ENCODE data around the gene SMYD4.
"Not testable (repeated sequence)": the region's sequence is repeated elsewhere in the genome, so short reads cannot be mapped to it uniquely, and the experiment has no call there.

Gene SMYD4

GRCh38 chr17:1783271-1783670 lies 46.4 kb downstream of the SMYD4 start:
- DNase-seq (ENCODE audit: extremely low read depth in 1 of 2, low read depth in 1 of 2): no peak

GRCh38 chr17:1782171-1782567 lies 47.5 kb downstream of the SMYD4 start:
- no peak for DNase-seq (ENCODE audit: extremely low read depth in 1 of 2, low read depth in 1 of 2)

- DNase-seq (ENCODE audit: extremely low read depth in 1 of 2, low read depth in 1 of 2): no peak
Observed at GRCh38 chr17:1779571-1780131, 50.1 kb downstream of the SMYD4 start.

- DNase-seq (ENCODE audit: extremely low read depth in 1 of 2, low read depth in 1 of 2): no peak
Observed at GRCh38 chr17:1776857-1777256, 52.8 kb downstream of the SMYD4 start.

- DNase-seq (ENCODE audit: extremely low read depth in 1 of 2, low read depth in 1 of 2): no peak
Observed at GRCh38 chr17:1776328-1776727, 53.4 kb downstream of the SMYD4 start.

GRCh38 chr17:1774390-1775176 lies 55.1 kb downstream of the SMYD4 start:
- no peak for DNase-seq (ENCODE audit: extremely low read depth in 1 of 2, low read depth in 1 of 2)

- DNase-seq (ENCODE audit: extremely low read depth in 1 of 2, low read depth in 1 of 2): no peak
Observed at GRCh38 chr17:1773696-1774181, 56.0 kb downstream of the SMYD4 start.

GRCh38 chr17:1773000-1773695 lies 56.6 kb downstream of the SMYD4 start:
- DNase-seq (ENCODE audit: extremely low read depth in 1 of 2, low read depth in 1 of 2): not testable (repeated sequence)

GRCh38 chr17:1769822-1770477 lies 59.8 kb downstream of the SMYD4 start:
- no peak for DNase-seq (ENCODE audit: extremely low read depth in 1 of 2, low read depth in 1 of 2)

- no peak for DNase-seq (ENCODE audit: extremely low read depth in 1 of 2, low read depth in 1 of 2)
Observed at GRCh38 chr17:1767358-1767757, 62.3 kb downstream of the SMYD4 start.

GRCh38 chr17:1766382-1767135 lies 63.1 kb downstream of the SMYD4 start:
- no peak for DNase-seq (ENCODE audit: extremely low read depth in 1 of 2, low read depth in 1 of 2)

GRCh38 chr17:1765576-1765975 lies 64.1 kb downstream of the SMYD4 start:
- no peak for DNase-seq (ENCODE audit: extremely low read depth in 1 of 2, low read depth in 1 of 2)

GRCh38 chr17:1764705-1765104 lies 65.0 kb downstream of the SMYD4 start:
- DNase-seq (ENCODE audit: extremely low read depth in 1 of 2, low read depth in 1 of 2): not testable (repeated sequence)

- DNase-seq (ENCODE audit: extremely low read depth in 1 of 2, low read depth in 1 of 2): peak; percentile 18 to 33
Observed at GRCh38 chr17:1764284-1764683, 65.4 kb downstream of the SMYD4 start.

- DNase-seq (ENCODE audit: extremely low read depth in 1 of 2, low read depth in 1 of 2): no peak
Observed at GRCh38 chr17:1762901-1763898, 66.5 kb downstream of the SMYD4 start.

- DNase-seq (ENCODE audit: extremely low read depth in 1 of 2, low read depth in 1 of 2): no peak
Observed at GRCh38 chr17:1762233-1762900, 67.3 kb downstream of the SMYD4 start.

- no peak for DNase-seq (ENCODE audit: extremely low read depth in 1 of 2, low read depth in 1 of 2)
Observed at GRCh38 chr17:1759529-1759928, 70.2 kb downstream of the SMYD4 start.

GRCh38 chr17:1758807-1759206 lies 70.9 kb downstream of the SMYD4 start:
- no peak for DNase-seq (ENCODE audit: extremely low read depth in 1 of 2, low read depth in 1 of 2)

- no peak for DNase-seq (ENCODE audit: extremely low read depth in 1 of 2, low read depth in 1 of 2)
Observed at GRCh38 chr17:1755827-1756262, 73.9 kb downstream of the SMYD4 start.

Measured in activated CD8-positive, alpha-beta memory T cell treated with anti-CD3 and anti-CD28 coated beads for 1 hour (primary cell).